Measurements from ENCODE around the gene PLEKHS1. TPM values are rescaled to one million over a fixed set of nuclear protein-coding genes. Genes with fewer than 3 reads are reported as not detected.
"Not testable (repeated sequence)": the region's sequence is repeated elsewhere in the genome, so short reads cannot be mapped to it uniquely, and the experiment has no call there.

PLEKHS1 gene
- total RNA-seq, 1 experiment from 2014 or later = 0.03 TPM

DNA sequence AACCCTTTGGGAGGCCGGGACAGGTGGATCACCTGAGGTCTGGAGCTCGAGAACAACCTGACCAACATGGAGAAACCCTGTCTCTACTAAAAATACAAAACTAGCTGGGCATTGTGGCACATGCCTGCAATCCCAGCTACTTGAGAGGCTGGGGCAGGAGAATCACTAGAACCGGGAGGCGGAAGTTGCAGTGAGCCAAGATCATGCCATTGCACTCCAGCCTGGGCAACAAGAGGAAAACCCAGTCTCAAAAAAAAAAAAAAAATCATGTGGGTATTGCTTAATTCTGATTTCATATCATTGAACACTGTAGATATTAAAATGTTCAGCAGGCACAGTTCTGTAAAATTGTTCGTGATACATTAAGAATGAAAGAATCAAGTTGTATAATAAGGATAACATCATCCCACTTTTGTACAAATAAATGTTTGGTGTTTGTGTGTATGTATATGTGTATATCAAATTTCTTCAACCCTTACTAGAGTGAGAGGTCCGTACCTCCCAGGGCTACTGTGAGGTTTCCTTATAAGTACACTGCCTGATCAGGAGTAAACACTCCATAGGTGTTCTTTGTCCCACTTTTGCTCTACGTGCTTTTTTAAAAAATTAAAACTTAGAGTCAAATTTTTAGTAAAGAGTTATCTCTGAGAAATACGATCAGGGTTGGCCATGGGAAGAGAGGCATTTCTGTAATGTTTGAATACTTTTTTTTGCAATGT is 31.7 kb downstream of the PLEKHS1 start:
- Histone ChIP-seq H3K27ac (no peak overlapping the region), H3K4me1 (replicated peaks) (no peaks in the 10 kb centered on the region), H3K9me3 (replicated peaks) (no peaks in the 10 kb centered on the region), H3K27me3 (replicated peaks) (no peaks in the 10 kb centered on the region), H3K4me3 (no peak overlapping the region), H3K36me3 (no peaks in the 10 kb centered on the region)
- DNase-seq (ENCODE audit: low read depth in 1 of 2, low spot score in 2 of 2) = no peak

DNA sequence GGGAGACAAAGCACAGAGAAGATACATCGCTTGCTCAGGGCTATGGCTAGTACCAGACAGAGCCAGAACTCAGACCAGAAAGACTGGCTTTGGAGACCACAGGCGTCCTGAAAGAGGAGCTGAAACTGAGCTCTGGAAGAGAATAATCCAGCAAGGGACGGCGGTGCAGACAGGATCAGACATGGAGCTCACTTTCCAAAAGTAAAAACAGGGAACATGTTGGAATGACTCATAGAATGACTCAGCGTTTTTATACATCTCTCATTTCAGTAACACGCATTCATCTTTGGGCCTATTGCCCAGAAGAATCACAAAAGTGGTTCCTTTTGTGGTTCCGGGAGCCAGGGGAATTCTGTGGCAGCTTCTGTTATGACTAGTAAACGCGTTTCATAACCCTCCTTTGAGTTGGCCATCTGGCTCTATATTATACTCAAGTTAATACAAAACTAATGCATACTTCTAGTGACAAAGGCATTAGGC is 37.2 kb downstream of the PLEKHS1 start:
- H3K4me3 ChIP-seq = no peak overlapping the region
- DNase-seq (ENCODE audit: low read depth in 1 of 2, low spot score in 2 of 2) = peak; percentile 59 to 69
- H3K27ac ChIP-seq = peak overlapping the region; percentile 24
- no peaks in the 10 kb centered on the region for H3K9me3 ChIP-seq (replicated peaks)
- H3K4me1 ChIP-seq (replicated peaks) = peaks cover 9% of the 10 kb centered on the region
- H3K27me3 ChIP-seq (replicated peaks) = no peaks in the 10 kb centered on the region
- no peaks in the 10 kb centered on the region for H3K36me3 ChIP-seq

- peaks cover 14% of the 10 kb centered on the region for H3K27me3 ChIP-seq (replicated peaks)
- no peak overlapping the region for H3K27ac ChIP-seq
- no peak overlapping the region for H3K4me3 ChIP-seq
- H3K36me3 ChIP-seq = no peaks in the 10 kb centered on the region
- no peak for DNase-seq (ENCODE audit: low read depth in 1 of 2, low spot score in 2 of 2)
- no peaks in the 10 kb centered on the region for H3K9me3 ChIP-seq (replicated peaks)
- peaks cover 9% of the 10 kb centered on the region for H3K4me1 ChIP-seq (replicated peaks)
Measured at GRCh38 chr10:113791691-113792090, 40.2 kb downstream of the PLEKHS1 start.

DNA sequence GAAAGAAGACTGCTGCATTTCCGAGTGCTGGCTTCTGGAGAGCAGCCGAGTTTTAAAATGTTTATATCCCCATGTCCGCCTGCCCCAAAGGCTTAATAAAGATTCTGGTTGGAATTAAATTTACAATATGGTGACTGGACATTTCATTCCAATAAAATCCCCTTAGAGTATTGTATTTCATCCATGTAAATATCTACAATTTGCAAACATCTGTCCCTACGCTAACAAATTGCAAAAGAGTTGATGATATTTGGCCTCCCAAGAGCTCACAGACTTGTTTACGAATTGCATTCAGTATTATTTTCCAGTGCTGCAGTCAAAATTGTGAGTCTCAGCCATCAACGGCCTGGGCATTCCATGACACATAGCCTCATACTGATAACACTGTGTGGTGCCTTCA is 50.1 kb downstream of the PLEKHS1 start:
- no peaks in the 10 kb centered on the region for H3K4me1 ChIP-seq (replicated peaks)
- H3K4me3 ChIP-seq = no peak overlapping the region
- no peaks in the 10 kb centered on the region for H3K9me3 ChIP-seq (replicated peaks)
- no peak overlapping the region for H3K27ac ChIP-seq
- DNase-seq (ENCODE audit: low read depth in 1 of 2, low spot score in 2 of 2) = no peak
- no peaks in the 10 kb centered on the region for H3K36me3 ChIP-seq
- peaks cover 23% of the 10 kb centered on the region for H3K27me3 ChIP-seq (replicated peaks)

DNA sequence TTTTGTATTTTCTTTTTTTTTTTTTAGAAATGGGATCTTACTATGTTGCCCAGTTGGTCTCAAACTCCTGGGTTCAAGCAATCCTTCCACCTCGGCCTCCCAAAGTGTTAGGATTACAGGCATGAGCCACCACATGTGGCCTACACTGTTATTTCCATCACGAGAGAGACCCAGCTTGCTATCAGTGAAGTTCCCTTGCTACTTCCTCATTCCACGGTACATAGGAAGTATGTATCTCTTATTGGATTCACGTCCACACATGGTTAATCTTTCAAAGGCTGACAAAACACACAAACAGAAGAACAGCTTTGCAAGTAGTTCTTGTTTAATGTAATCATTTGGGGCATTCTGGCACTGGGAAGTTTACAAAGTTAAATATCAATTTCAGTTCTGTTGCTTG is 51.5 kb downstream of the PLEKHS1 start:
- no peaks in the 10 kb centered on the region for H3K4me1 ChIP-seq (replicated peaks)
- no peak for DNase-seq (ENCODE audit: low read depth in 1 of 2, low spot score in 2 of 2)
- H3K27ac ChIP-seq = no peak overlapping the region
- H3K27me3 ChIP-seq (replicated peaks) = peaks cover 11% of the 10 kb centered on the region
- no peak overlapping the region for H3K4me3 ChIP-seq
- no peaks in the 10 kb centered on the region for H3K36me3 ChIP-seq
- H3K9me3 ChIP-seq (replicated peaks) = no peaks in the 10 kb centered on the region

DNA sequence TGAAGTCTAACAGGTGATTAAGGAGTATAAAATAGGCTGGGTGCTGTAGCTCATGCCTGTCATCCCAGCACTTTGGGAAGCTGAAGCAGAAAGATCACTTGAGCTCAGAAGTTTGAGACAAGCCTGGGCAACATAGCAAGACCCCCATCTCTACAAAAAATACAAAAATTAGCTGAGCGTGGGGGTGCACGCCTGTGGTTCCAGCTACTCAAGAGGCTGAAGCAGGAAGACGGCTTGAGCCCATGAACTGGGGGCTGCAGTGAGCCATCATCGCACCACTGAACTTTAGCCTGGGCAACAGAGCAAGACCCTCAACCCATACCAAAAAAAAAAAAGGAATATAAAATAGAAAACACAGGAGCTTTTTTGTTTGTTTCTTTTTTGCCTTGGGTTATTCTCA is 55.0 kb downstream of the PLEKHS1 start:
- H3K36me3 ChIP-seq = no peaks in the 10 kb centered on the region
- no peaks in the 10 kb centered on the region for H3K4me1 ChIP-seq (replicated peaks)
- no peak overlapping the region for H3K4me3 ChIP-seq
- H3K27me3 ChIP-seq (replicated peaks) = peaks cover 11% of the 10 kb centered on the region
- H3K9me3 ChIP-seq (replicated peaks) = no peaks in the 10 kb centered on the region
- no peak overlapping the region for H3K27ac ChIP-seq
- DNase-seq (ENCODE audit: low read depth in 1 of 2, low spot score in 2 of 2) = no peak

DNA sequence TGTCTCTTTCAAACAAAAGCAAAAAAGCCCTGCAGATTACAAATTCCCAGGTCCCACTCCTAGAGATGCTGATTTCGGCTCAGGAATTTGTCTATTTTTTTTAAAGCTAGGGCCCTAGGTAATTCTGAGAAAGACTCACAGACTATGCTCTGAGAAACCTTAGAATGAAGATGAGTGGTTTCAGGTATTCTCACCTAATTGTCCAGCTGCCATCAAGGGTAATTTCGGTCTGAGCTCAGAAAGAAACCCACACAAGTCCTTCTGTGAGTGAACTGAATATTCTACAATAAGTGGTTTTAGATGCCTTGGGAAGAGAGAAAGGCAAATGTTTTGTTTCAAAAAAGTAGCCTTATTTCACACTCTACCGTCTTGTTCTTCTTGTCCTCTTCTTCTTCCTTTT is 56.7 kb downstream of the PLEKHS1 start:
- Histone ChIP-seq H3K4me3 (no peak overlapping the region), H3K36me3 (no peaks in the 10 kb centered on the region)

GRCh38 chr10:113814700-113815099 is 63.2 kb downstream of the PLEKHS1 start:
- H3K36me3 ChIP-seq; H3K27ac ChIP-seq; H3K27me3 ChIP-seq (replicated peaks); H3K4me3 ChIP-seq; H3K9me3 ChIP-seq (replicated peaks); H3K4me1 ChIP-seq (replicated peaks); DNase-seq (ENCODE audit: low read depth in 1 of 2, low spot score in 2 of 2): not testable (repeated sequence)

More for the DNA sequence above, 56.7 kb downstream of the PLEKHS1 start:
- Histone ChIP-seq H3K4me1 (replicated peaks) (no peaks in the 10 kb centered on the region), H3K27me3 (replicated peaks) (peaks cover 11% of the 10 kb centered on the region), H3K27ac (no peak overlapping the region), H3K9me3 (replicated peaks) (no peaks in the 10 kb centered on the region)
- DNase-seq (ENCODE audit: low read depth in 1 of 2, low spot score in 2 of 2) = no peak

- H3K27ac ChIP-seq = no peak overlapping the region
- H3K4me3 ChIP-seq = no peak overlapping the region
Measured at GRCh38 chr10:113819989-113820388, 68.5 kb downstream of the PLEKHS1 start.

GRCh38 chr10:113820507-113820906 is 69.0 kb downstream of the PLEKHS1 start:
- peak in 1 of 2 experiments; percentile 10 for DNase-seq (ENCODE audit: low read depth in 1 of 2, low spot score in 2 of 2)
- Histone ChIP-seq H3K9me3 (replicated peaks) (no peaks in the 10 kb centered on the region), H3K27ac (no peak overlapping the region), H3K4me3 (no peak overlapping the region), H3K4me1 (replicated peaks) (no peaks in the 10 kb centered on the region), H3K36me3 (no peaks in the 10 kb centered on the region), H3K27me3 (replicated peaks) (no peaks in the 10 kb centered on the region)

More at GRCh38 chr10:113819989-113820388, 68.5 kb downstream of the PLEKHS1 start:
- Histone ChIP-seq H3K36me3 (no peaks in the 10 kb centered on the region), H3K27me3 (replicated peaks) (no peaks in the 10 kb centered on the region), H3K4me1 (replicated peaks) (no peaks in the 10 kb centered on the region), H3K9me3 (replicated peaks) (no peaks in the 10 kb centered on the region)
- DNase-seq (ENCODE audit: low read depth in 1 of 2, low spot score in 2 of 2) = no peak

GRCh38 chr10:113821306-113821705 is 69.8 kb downstream of the PLEKHS1 start:
- not testable (repeated sequence) for H3K36me3 ChIP-seq; DNase-seq (ENCODE audit: low read depth in 1 of 2, low spot score in 2 of 2); H3K4me3 ChIP-seq; H3K4me1 ChIP-seq (replicated peaks); H3K27me3 ChIP-seq (replicated peaks); H3K9me3 ChIP-seq (replicated peaks); H3K27ac ChIP-seq

GRCh38 chr10:113822174-113822573 is 70.7 kb downstream of the PLEKHS1 start:
- DNase-seq (ENCODE audit: low read depth in 1 of 2, low spot score in 2 of 2) = no peak
- H3K9me3 ChIP-seq (replicated peaks) = no peaks in the 10 kb centered on the region

GRCh38 chr10:113823389-113823788 is 71.9 kb downstream of the PLEKHS1 start:
- Histone ChIP-seq H3K27ac (no peak overlapping the region), H3K4me1 (replicated peaks) (no peaks in the 10 kb centered on the region), H3K36me3 (no peaks in the 10 kb centered on the region), H3K4me3 (no peak overlapping the region), H3K27me3 (replicated peaks) (0 out of 2 replicates have a peak, but pooled peaks cover 5% of the 10 kb centered on the region), H3K9me3 (replicated peaks) (no peaks in the 10 kb centered on the region)
- no peak for DNase-seq (ENCODE audit: low read depth in 1 of 2, low spot score in 2 of 2)

More at GRCh38 chr10:113822174-113822573, 70.7 kb downstream of the PLEKHS1 start:
- Histone ChIP-seq H3K4me3 (no peak overlapping the region), H3K27me3 (replicated peaks) (no peaks in the 10 kb centered on the region), H3K36me3 (no peaks in the 10 kb centered on the region), H3K4me1 (replicated peaks) (no peaks in the 10 kb centered on the region), H3K27ac (no peak overlapping the region)

DNA sequence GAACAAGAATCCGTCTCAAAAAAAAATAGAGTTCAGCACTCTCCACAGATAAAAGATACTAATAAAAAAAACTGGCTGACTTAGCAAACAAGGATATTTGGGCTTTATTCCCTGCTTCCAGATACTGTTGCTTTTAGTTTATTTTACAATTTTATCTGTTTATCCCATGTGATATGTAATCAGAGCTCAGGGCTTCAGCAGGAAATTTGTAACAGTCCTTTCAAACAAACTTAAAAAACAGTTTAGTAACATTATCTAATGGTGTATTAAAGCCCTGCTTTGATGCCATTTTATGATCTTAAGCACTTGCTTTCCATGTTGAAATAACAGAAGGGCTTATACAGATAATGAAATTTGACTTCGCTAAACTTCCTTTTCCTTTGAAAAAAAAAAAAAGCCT is 74.3 kb downstream of the PLEKHS1 start:
- Histone ChIP-seq H3K9me3 (replicated peaks) (no peaks in the 10 kb centered on the region), H3K36me3 (no peaks in the 10 kb centered on the region), H3K4me1 (replicated peaks) (no peaks in the 10 kb centered on the region), H3K4me3 (no peak overlapping the region), H3K27me3 (replicated peaks) (peaks cover 13% of the 10 kb centered on the region), H3K27ac (no peak overlapping the region)
- no peak for DNase-seq (ENCODE audit: low read depth in 1 of 2, low spot score in 2 of 2)

DNA sequence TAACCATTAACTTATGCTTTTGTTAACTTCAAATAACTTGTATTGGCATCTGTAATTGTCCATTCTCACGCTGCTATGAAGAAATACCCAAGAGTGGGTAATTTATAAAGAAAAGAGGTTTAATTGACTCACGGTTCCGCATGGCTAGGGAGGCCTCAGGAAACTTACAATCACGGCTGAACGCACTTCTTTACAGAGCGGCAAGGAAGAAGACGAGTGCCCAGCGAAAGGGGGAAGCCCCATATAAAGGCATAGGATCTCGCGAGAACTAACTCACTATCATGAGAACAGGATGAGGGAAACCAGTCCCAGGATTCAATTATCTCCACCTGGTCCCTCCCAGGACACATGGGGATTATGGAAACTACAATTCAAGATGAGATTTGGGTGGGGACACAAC is 77.1 kb downstream of the PLEKHS1 start:
- not testable (repeated sequence) for H3K27ac ChIP-seq; DNase-seq (ENCODE audit: low read depth in 1 of 2, low spot score in 2 of 2); H3K9me3 ChIP-seq (replicated peaks); H3K4me1 ChIP-seq (replicated peaks); H3K36me3 ChIP-seq; H3K4me3 ChIP-seq
- peaks cover 13% of the 10 kb centered on the region for H3K27me3 ChIP-seq (replicated peaks)

Measured in SJSA1 (cell line).